K562 treated with DMSO at 1 percent for 48 hours (cell line): ENCODE data around the gene MTRR. TPM values are rescaled to one million over a fixed set of nuclear protein-coding genes. Genes with fewer than 3 reads are reported as not detected.

Experiments used
- total RNA-seq: library from RNA; unstranded; fragments of 300-600 nt; gene quantifications from 2 replicates; pipeline ENCODE4 v1.2.3, GENCODE V29; 2022; ENCODE audit warnings: low replicate concordance; ENCODE audit errors: extremely low read depth

Gene MTRR
- not detected in 2 replicates for total RNA-seq

DNA sequence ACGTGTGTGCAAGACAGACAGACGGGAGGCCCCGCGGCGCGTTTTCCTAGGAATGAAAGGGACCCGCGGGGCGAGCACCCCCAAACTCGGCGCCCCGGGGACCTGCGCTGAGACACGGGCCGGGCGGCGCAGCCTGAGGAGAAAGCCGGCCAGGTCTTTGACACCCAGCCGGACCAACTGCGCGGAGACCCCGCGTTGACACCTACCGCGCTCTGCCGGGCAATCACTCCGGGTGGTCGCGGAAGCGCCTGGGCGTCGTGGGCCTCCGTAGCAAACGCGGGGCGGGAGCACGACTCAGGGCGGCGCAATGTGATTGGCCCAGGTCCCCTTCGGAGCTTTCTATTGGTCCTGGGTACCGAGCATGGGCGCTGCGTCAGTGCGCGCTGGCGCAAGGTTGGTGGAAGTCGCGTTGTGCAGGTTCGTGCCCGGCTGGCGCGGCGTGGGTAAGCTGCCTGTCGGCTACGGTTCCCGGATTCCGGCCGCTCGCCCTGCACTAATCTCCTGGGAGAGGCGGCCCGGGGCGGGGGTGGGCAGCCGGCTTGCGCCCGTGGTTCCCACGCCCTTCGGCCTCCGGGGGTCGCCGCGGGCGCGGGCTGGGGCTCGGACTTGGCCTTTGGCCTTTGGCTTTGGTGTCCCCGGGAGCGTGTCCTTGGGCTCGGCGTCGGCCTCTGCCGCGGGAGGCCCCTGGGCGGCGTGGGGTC lies at the start of gene MTRR, which contains the start of gene FASTKD3:
MTRR (plus strand) TSS at position 376 of the 701 bp plus-strand sequence. CDS start 1,647 bp downstream, outside the sequence.
FASTKD3 (minus strand) TSS at position 259 of the 701 bp plus-strand sequence. CDS start 948 bp downstream, outside the sequence.

GRCh38 chr5:7850395-7851239 lies 18.3 kb upstream of the MTRR start, which contains the start of gene CFAP90:
TSS of gene CFAP90 (minus strand) at chr5:7851133. CDS start at chr5:7851021, 112 bp downstream.

Other genes starting within 250 kb of the MTRR start
- gene CFAP90, start 18.0 kb upstream of the MTRR start, total RNA-seq, result not detected in 2 replicates
- not detected in 2 replicates for gene FASTKD3, start 117 bp upstream of the MTRR start, total RNA-seq